GM12878 (cell line): ENCODE data around the gene SLC44A4. TPM values are rescaled to one million over a fixed set of nuclear protein-coding genes. Genes with fewer than 3 reads are reported as not detected.

ENCODE experiments used
- ATAC-seq: fragments of 200-7000 bp; cut with Tn5 transposase; 3 replicates; pipeline ENCODE4 v1.9.1; 2020; ENCODE audit warnings: mild to moderate bottlenecking, moderate library complexity
- BruUV-seq: library from RNA; stranded (reverse); fragments of 400-500 nt; replicated peaks from 2 replicates; lab custom pipeline; 2021; lab: Mats Ljungman, UMichigan
- CTCF ChIA-PET: fragments of 300-600 bp; sonication (Branson Sonifier 250); formaldehyde crosslinking; extraction: SDS; loops from one replicate; lab custom pipeline; 2021; ENCODE audit warnings: inconsistent platforms; lab: Yijun Ruan, JAX
- POLR2A ChIA-PET: fragments of 350-600 bp; formaldehyde crosslinking; extraction: SDS; loops from one replicate; lab custom pipeline; 2021; ENCODE audit warnings: inconsistent platforms; lab: Charles Lee
- RAD21 ChIA-PET: fragments of 300-600 bp; sonication (Branson Sonifier 250); formaldehyde crosslinking; loops from one replicate; lab custom pipeline; 2023; ENCODE audit warnings: antibody characterized with exemption; ENCODE audit not compliant: unreplicated experiment; lab: Charles Lee
- SMC1A ChIA-PET: fragments of 300-600 bp; sonication (Branson Sonifier 250); formaldehyde crosslinking; loops from one replicate; lab custom pipeline; 2023; ENCODE audit not compliant: unreplicated experiment, uncharacterized antibody; lab: Charles Lee
- DNase-seq: peaks from one replicate; pipeline ENCODE4 v3.0.0-alpha.2; 2011; ENCODE audit warnings: low read depth, low spot score
- FAIRE-seq: peaks from 3 replicates; lab custom pipeline; 2011; peaks lifted over from hg19 to GRCh38; lab: Jason Lieb, UNC
- H2AFZ ChIP-seq: 2 replicates; pipeline ENCODE4 v1.6.0; 2011; ENCODE audit warnings: low read depth, low read length, control low read depth; ENCODE audit not compliant: control insufficient read depth
- H3K27ac ChIP-seq: 2 replicates; pipeline ENCODE4 v1.5.1; 2011; ENCODE audit warnings: control low read depth; ENCODE audit not compliant: control insufficient read depth, insufficient read depth
- H3K27me3 ChIP-seq, 2 experiments: replicated peaks in 1 of 2; 2 replicates each; pipeline versions ENCODE4 v1.6.0 to v1.6.1; 2011; ENCODE audit warnings: low read length in 1 of 2; ENCODE audit not compliant: control insufficient read depth in 2 of 2, insufficient read depth in 2 of 2
- H3K36me3 ChIP-seq, 2 experiments: 2 replicates each; pipeline ENCODE4 v1.5.1; 2011; ENCODE audit warnings: low read length in 1 of 2; ENCODE audit not compliant: control insufficient read depth in 2 of 2, insufficient read depth in 2 of 2
- H3K4me1 ChIP-seq: 2 replicates; pipeline ENCODE4 v1.6.1; 2011; ENCODE audit warnings: mild to moderate bottlenecking, low read length, moderate library complexity, mixed read lengths; ENCODE audit not compliant: control insufficient read depth, insufficient read depth
- H3K4me2 ChIP-seq: 2 replicates; pipeline ENCODE4 v1.6.0; 2011; ENCODE audit warnings: control low read depth; ENCODE audit not compliant: control insufficient read depth, insufficient read depth
- H3K4me3 ChIP-seq: fragments of 200-600 bp; sonication (generic); 2 replicates; pipeline ENCODE4 v1.5.1; 2016
- H3K79me2 ChIP-seq: 2 replicates; pipeline ENCODE4 v1.6.0; 2011; ENCODE audit warnings: low read length; ENCODE audit not compliant: control insufficient read depth, insufficient read depth
- H3K9ac ChIP-seq: 2 replicates; pipeline ENCODE4 v1.8.0; 2011; ENCODE audit warnings: low read length, control low read depth, mixed read lengths; ENCODE audit not compliant: control insufficient read depth, insufficient read depth
- H3K9me3 ChIP-seq: replicated peaks from 3 replicates; pipeline ENCODE4 v1.5.1; 2011; ENCODE audit warnings: mild to moderate bottlenecking, low read length; ENCODE audit not compliant: control insufficient read depth, insufficient read depth
- H4K20me1 ChIP-seq: 2 replicates; pipeline ENCODE4 v1.6.0; 2011; ENCODE audit not compliant: control insufficient read depth, insufficient read depth
- CREM ChIP-seq: IDR thresholded peaks from 2 replicates; pipeline ENCODE4 v1.6.1; 2014; ENCODE audit warnings: antibody characterized with exemption, low read depth
- FOS ChIP-seq: IDR thresholded peaks from 3 replicates; pipeline ENCODE4 v1.6.1; 2011; ENCODE audit warnings: borderline replicate concordance; ENCODE audit not compliant: insufficient read length; ENCODE audit errors: extremely low read depth
- KAT2A ChIP-seq: conservative IDR thresholded peaks from 2 replicates; pipeline ENCODE4 v1.6.1; 2011; ENCODE audit warnings: low read depth, low read length; ENCODE audit not compliant: control insufficient read depth
- KLF5 ChIP-seq: fragments of 450-650 bp; IDR thresholded peaks from 2 replicates; pipeline ENCODE4 v1.6.1; 2014; ENCODE audit warnings: mild to moderate bottlenecking; ENCODE audit not compliant: partially characterized antibody
- NR2F1 ChIP-seq: fragments of 450-650 bp; conservative IDR thresholded peaks from 2 replicates; pipeline ENCODE4 v1.6.1; 2017; ENCODE audit warnings: mild to moderate bottlenecking
- POLR2A ChIP-seq: IDR thresholded peaks from 2 replicates; pipeline ENCODE4 v1.6.1; 2011; ENCODE audit warnings: low read depth, mild to moderate bottlenecking, low read length
- SMC3 ChIP-seq: IDR thresholded peaks from 2 replicates; pipeline ENCODE4 v1.6.1; 2011; ENCODE audit warnings: low read length, improper control_type of control experiment, borderline replicate concordance
- TARDBP ChIP-seq: IDR thresholded peaks from 2 replicates; pipeline ENCODE4 v1.6.1; 2016; ENCODE audit warnings: borderline replicate concordance
- YY1 ChIP-seq: IDR thresholded peaks from 2 replicates; pipeline ENCODE4 v1.6.1; 2011; ENCODE audit warnings: low read depth, mild to moderate bottlenecking, low read length
- ZNF274 ChIP-seq: IDR thresholded peaks from one replicate; pipeline ENCODE4 v1.8.0; 2011; ENCODE audit not compliant: insufficient read length, insufficient read depth
- WGBS: methylation state at CpG from one replicate; pipeline ENCODE4 v1.1.6; 2016; ENCODE audit warnings: low lambda C conversion rate; ENCODE audit not compliant: insufficient replicate concordance, insufficient coverage; ENCODE audit errors: missing lambda C conversion rate; 5-methylcytosine and 5-hydroxymethylcytosine counted together
- in situ Hi-C: fragments of 300-500 bp; cut with MboI; formaldehyde crosslinking; loops from 9 replicates; pipeline ENCODE4 v1.14.3; 2018; ENCODE audit warnings: mixed read lengths
- intact Hi-C: fragments of 100-400 bp; cut with micrococcal nuclease; formaldehyde crosslinking; loops from one replicate; pipeline ENCODE4 v1.14.2; 2022; ENCODE audit not compliant: unreplicated experiment
- polyA plus RNA-seq, 11 experiments: library from polyadenylated mRNA; depleted of rRNA in 4 of 11; unstranded in 6 of 11; stranded (reverse) in 5 of 11; fragments of >200 nt; fragmentation: Nextera tagmentation in 4 of 11; fragmentation: Illumina TruSeq in 1 of 11; extraction: Ambion mirVana in 4 of 11; extraction: Trizol in 1 of 11; gene quantifications; 1 replicate in 1 of 11; 2 replicates in 10 of 11; pipeline versions ENCODE4 v1.2.1 to v1.2.3, GENCODE V29; 2011 to 2016; ENCODE audit warnings: inconsistent platforms in 2 of 11, missing spikeins in 2 of 11, low read depth in 1 of 11
- total RNA-seq, 4 experiments: library from RNA; depleted of rRNA in 3 of 4; stranded (reverse); fragments of >200 nt in 3 of 4; fragmentation: Illumina TruSeq in 1 of 4; extraction: Trizol in 1 of 4; gene quantifications; 2 replicates each; pipeline versions ENCODE4 v1.2.1 to v1.2.3, GENCODE V29; 2013 to 2021
- TF ChIP-seq, protein P1 (sequence below): IDR thresholded peaks from 2 replicates; pipeline ENCODE4 v1.6.1; 2012; ENCODE audit warnings: low read depth, low read length, improper control_type of control experiment
- TF ChIP-seq, protein P2 (sequence below): IDR thresholded peaks from 2 replicates; pipeline ENCODE4 v1.6.1; 2011; ENCODE audit warnings: mild to moderate bottlenecking, low read depth, low read length, moderate library complexity; ENCODE audit not compliant: insufficient replicate concordance
- TF ChIP-seq, protein P3 (sequence below): fragments of 450-650 bp; IDR thresholded peaks from 2 replicates; pipeline ENCODE4 v1.6.1; 2017; ENCODE audit warnings: borderline replicate concordance
- TF ChIP-seq, protein P4 (sequence below): IDR thresholded peaks from 2 replicates; pipeline ENCODE4 v1.6.1; 2012; ENCODE audit warnings: low read length, inconsistent platforms
- TF ChIP-seq, protein P5 (sequence below): fragments of 150-350 bp; IDR thresholded peaks from 2 replicates; pipeline ENCODE4 v1.6.1; 2016; ENCODE audit warnings: low read depth, low read length
- TF ChIP-seq, protein P6 (sequence below): IDR thresholded peaks from 2 replicates; pipeline ENCODE4 v1.6.1; 2012; ENCODE audit warnings: low read depth, low read length, improper control_type of control experiment

The SLC44A4 gene
- total and polyA plus RNA-seq, 10 of the 15 experiments (the other 5 are each of a cell fraction or from before 2014, with no cell fraction given) = 0.04 to 0.24 (median 0.15) TPM; not detected in 3

DNA sequence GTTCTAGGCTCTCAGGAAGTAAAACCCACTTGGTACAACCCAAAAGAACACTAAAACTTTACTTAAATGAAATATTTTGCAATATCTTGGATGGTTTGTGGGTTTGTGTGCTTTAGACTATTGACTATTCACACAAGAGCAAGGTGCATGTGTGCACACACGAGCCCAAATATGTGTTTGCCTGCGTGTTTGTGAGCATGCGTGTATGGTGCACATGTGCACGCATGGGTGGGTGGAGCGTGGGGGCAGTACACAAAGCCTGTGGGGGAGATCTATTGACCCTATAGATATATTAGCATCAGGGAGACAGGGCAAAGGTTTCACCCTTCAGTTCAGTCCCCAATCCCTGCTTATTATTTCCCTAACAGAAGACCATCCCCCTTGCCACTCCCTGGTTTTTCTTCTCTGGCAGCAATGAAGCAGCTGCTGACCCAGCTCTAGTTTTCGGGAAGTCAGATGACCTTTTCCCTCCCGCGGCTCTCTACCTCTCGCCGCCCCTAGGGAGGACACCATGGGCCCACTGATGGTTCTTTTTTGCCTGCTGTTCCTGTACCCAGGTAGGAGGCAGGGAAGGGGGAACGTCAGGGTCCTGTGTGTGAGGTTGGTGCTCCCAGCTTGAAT lies 48.6 kb upstream of the SLC44A4 start, which contains the start of gene C2:
Gene C2, plus strand, starts transcription at position 476 of the 621 bp plus-strand sequence. Its CDS starts 36 bp downstream, at position 512.
- ATAC-seq (no peak), DNase-seq (no peak), FAIRE-seq (no peak)
- H3K9ac ChIP-seq = no peak within 1 kb of the TSS
- H3K27me3 ChIP-seq = no peaks in the 10 kb centered on the region
- no peak within 1 kb of the TSS for H3K4me3 ChIP-seq
- H2AFZ ChIP-seq = no peak within 1 kb of the TSS
- ChIA-PET POLR2A (no interaction called here), CTCF (interaction anchor here (1.0 kb wide), 1 partner anchor 191 kb away, joined by 3 read pairs; no protein-coding TSS in a partner anchor), RAD21 (no interaction called here), SMC1A (no interaction called here)
- in situ Hi-C loops (no loop called here), intact Hi-C loops (no loop called here)
- no peaks in the 10 kb centered on the region for H4K20me1 ChIP-seq
- BruUV-seq = no TSS peak
- no peak within 1 kb of the TSS for H3K27ac ChIP-seq
- H3K79me2 ChIP-seq = no peaks in the 10 kb centered on the region
- no peaks in the 10 kb centered on the region for H3K36me3 ChIP-seq
- TF ChIP-seq, protein P1, sequence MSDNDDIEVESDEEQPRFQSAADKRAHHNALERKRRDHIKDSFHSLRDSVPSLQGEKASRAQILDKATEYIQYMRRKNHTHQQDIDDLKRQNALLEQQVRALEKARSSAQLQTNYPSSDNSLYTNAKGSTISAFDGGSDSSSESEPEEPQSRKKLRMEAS = no peak
- no peak for TF ChIP-seq ZNF274
- no peak for TF ChIP-seq NR2F1
- no peak for TF ChIP-seq CREM
- no peak for TF ChIP-seq POLR2A
- TF ChIP-seq, protein P2, sequence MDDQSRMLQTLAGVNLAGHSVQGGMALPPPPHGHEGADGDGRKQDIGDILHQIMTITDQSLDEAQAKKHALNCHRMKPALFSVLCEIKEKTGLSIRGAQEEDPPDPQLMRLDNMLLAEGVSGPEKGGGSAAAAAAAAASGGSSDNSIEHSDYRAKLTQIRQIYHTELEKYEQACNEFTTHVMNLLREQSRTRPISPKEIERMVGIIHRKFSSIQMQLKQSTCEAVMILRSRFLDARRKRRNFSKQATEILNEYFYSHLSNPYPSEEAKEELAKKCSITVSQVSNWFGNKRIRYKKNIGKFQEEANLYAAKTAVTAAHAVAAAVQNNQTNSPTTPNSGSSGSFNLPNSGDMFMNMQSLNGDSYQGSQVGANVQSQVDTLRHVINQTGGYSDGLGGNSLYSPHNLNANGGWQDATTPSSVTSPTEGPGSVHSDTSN = no peak
- TF ChIP-seq, protein P3, sequence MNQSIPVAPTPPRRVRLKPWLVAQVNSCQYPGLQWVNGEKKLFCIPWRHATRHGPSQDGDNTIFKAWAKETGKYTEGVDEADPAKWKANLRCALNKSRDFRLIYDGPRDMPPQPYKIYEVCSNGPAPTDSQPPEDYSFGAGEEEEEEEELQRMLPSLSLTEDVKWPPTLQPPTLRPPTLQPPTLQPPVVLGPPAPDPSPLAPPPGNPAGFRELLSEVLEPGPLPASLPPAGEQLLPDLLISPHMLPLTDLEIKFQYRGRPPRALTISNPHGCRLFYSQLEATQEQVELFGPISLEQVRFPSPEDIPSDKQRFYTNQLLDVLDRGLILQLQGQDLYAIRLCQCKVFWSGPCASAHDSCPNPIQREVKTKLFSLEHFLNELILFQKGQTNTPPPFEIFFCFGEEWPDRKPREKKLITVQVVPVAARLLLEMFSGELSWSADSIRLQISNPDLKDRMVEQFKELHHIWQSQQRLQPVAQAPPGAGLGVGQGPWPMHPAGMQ = no peak
- TF ChIP-seq, protein P4, sequence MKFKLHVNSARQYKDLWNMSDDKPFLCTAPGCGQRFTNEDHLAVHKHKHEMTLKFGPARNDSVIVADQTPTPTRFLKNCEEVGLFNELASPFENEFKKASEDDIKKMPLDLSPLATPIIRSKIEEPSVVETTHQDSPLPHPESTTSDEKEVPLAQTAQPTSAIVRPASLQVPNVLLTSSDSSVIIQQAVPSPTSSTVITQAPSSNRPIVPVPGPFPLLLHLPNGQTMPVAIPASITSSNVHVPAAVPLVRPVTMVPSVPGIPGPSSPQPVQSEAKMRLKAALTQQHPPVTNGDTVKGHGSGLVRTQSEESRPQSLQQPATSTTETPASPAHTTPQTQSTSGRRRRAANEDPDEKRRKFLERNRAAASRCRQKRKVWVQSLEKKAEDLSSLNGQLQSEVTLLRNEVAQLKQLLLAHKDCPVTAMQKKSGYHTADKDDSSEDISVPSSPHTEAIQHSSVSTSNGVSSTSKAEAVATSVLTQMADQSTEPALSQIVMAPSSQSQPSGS = no peak
- TF ChIP-seq SMC3 = no peak
- no peak for TF ChIP-seq FOS
- TF ChIP-seq, protein P5, sequence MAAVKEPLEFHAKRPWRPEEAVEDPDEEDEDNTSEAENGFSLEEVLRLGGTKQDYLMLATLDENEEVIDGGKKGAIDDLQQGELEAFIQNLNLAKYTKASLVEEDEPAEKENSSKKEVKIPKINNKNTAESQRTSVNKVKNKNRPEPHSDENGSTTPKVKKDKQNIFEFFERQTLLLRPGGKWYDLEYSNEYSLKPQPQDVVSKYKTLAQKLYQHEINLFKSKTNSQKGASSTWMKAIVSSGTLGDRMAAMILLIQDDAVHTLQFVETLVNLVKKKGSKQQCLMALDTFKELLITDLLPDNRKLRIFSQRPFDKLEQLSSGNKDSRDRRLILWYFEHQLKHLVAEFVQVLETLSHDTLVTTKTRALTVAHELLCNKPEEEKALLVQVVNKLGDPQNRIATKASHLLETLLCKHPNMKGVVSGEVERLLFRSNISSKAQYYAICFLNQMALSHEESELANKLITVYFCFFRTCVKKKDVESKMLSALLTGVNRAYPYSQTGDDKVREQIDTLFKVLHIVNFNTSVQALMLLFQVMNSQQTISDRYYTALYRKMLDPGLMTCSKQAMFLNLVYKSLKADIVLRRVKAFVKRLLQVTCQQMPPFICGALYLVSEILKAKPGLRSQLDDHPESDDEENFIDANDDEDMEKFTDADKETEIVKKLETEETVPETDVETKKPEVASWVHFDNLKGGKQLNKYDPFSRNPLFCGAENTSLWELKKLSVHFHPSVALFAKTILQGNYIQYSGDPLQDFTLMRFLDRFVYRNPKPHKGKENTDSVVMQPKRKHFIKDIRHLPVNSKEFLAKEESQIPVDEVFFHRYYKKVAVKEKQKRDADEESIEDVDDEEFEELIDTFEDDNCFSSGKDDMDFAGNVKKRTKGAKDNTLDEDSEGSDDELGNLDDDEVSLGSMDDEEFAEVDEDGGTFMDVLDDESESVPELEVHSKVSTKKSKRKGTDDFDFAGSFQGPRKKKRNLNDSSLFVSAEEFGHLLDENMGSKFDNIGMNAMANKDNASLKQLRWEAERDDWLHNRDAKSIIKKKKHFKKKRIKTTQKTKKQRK = no peak
- TF ChIP-seq, protein P6, sequence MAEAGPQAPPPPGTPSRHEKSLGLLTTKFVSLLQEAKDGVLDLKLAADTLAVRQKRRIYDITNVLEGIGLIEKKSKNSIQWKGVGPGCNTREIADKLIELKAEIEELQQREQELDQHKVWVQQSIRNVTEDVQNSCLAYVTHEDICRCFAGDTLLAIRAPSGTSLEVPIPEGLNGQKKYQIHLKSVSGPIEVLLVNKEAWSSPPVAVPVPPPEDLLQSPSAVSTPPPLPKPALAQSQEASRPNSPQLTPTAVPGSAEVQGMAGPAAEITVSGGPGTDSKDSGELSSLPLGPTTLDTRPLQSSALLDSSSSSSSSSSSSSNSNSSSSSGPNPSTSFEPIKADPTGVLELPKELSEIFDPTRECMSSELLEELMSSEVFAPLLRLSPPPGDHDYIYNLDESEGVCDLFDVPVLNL = no peak
- no peak for TF ChIP-seq KAT2A
- TF ChIP-seq TARDBP = no peak
- TF ChIP-seq KLF5 = no peak
- no peak for TF ChIP-seq YY1
- WGBS = 46% methylated on average over 11 of the region's 11 CpGs
- no peaks in the 10 kb centered on the region for H3K4me1 ChIP-seq
- peaks cover 1% of the 10 kb centered on the region; the same call in 1 of the 3 replicates for H3K9me3 ChIP-seq
- no peak within 1 kb of the TSS for H3K4me2 ChIP-seq
